ENCODE results near the gene CFAP65.

DNA sequence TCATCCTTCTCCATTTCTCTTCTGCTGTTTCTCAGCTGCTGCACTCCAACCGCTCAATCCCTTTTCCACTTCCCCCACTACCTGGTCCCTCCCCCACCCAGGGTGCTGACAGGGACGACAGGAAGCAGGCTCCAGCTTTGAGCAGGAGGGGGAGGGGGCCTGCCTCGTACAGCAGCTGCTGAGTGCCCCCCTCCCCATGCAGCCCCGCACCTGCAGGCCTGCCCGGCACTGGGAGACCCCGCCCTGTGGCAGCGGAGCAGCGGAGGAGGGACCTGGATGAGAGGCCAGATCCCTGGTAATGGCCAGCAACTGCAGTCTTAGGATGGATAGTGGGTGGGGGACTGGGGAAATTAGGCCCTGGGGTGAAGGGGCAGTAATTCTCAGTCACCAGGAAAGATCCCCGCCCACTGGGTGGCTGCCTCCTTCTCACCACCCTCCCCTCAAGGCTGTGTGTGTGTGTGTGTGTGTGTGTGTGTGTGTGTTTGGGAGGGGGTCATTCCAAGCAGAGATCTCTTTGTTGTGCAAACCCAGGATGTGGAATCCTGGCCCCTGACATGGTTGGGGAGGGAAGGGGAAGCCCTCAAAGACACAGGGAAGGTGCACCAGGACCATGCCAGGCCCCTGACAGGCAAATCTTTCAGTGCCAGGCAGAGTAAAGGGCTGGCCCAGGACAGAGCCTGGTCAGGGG lies 41.3 kb downstream of the CFAP65 start:
- TF ChIP-seq, protein P1, sequence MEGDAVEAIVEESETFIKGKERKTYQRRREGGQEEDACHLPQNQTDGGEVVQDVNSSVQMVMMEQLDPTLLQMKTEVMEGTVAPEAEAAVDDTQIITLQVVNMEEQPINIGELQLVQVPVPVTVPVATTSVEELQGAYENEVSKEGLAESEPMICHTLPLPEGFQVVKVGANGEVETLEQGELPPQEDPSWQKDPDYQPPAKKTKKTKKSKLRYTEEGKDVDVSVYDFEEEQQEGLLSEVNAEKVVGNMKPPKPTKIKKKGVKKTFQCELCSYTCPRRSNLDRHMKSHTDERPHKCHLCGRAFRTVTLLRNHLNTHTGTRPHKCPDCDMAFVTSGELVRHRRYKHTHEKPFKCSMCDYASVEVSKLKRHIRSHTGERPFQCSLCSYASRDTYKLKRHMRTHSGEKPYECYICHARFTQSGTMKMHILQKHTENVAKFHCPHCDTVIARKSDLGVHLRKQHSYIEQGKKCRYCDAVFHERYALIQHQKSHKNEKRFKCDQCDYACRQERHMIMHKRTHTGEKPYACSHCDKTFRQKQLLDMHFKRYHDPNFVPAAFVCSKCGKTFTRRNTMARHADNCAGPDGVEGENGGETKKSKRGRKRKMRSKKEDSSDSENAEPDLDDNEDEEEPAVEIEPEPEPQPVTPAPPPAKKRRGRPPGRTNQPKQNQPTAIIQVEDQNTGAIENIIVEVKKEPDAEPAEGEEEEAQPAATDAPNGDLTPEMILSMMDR (optimal IDR thresholded peaks at IDR 0.05 in 1 of 3, IDR thresholded peaks at IDR 0.05 in 1 of 3, conservative IDR thresholded peaks at IDR 0.05 in 1 of 3; ENCODE audit: extremely low read depth in 1 of 3, insufficient read depth in 2 of 3, low read length in 3 of 3), result no peak
- no peak for TF ChIP-seq EZH2 (IDR thresholded peaks at IDR 0.05; ENCODE audit: low read length)

Measured in keratinocyte (primary cell).